H1 (cell line): ENCODE data around the gene FOXN3. TPM values are rescaled to one million over a fixed set of nuclear protein-coding genes. Genes with fewer than 3 reads are reported as not detected.

Experiments used
- CTCF ChIA-PET: fragments of 300-600 bp; sonication (Branson Sonifier 250); formaldehyde crosslinking; loops from one replicate; lab custom pipeline; 2021; ENCODE audit not compliant: partially characterized antibody; lab: Charles Lee
- POLR2A ChIA-PET: fragments of 300-600 bp; sonication (Branson Sonifier 250); formaldehyde crosslinking; loops from one replicate; lab custom pipeline; 2021; ENCODE audit warnings: inconsistent platforms; ENCODE audit not compliant: partially characterized antibody; lab: Charles Lee
- DNase-seq, 2 experiments: peaks; one replicate each; pipeline versions ENCODE4 v3.0.0 to v3.0.0-alpha.2; 2010 to 2022; ENCODE audit warnings: low spot score in 2 of 2, low read depth in 1 of 2, mixed read lengths in 1 of 2
- FAIRE-seq: peaks from 2 replicates; lab custom pipeline; 2011; peaks lifted over from hg19 to GRCh38; lab: Jason Lieb, UNC
- H2AFZ ChIP-seq: 2 replicates; pipeline ENCODE4 v1.8.1; 2012; ENCODE audit warnings: low read length, inconsistent platforms
- H2AK5ac ChIP-seq: 2 replicates; pipeline ENCODE4 v1.6.1; 2013; ENCODE audit warnings: low read depth, low read length
- H2BK120ac ChIP-seq: replicated peaks from 2 replicates; pipeline ENCODE3; 2013; ENCODE audit warnings: low read depth, low read length, inconsistent platforms
- H2BK12ac ChIP-seq: 2 replicates; pipeline ENCODE4 v1.6.1; 2013; ENCODE audit warnings: low read depth, low read length
- H2BK15ac ChIP-seq: 2 replicates; pipeline ENCODE4 v1.6.1; 2013; ENCODE audit warnings: low read length
- H2BK20ac ChIP-seq: 2 replicates; pipeline ENCODE4 v1.6.1; 2013; ENCODE audit warnings: low read length
- H2BK5ac ChIP-seq: 2 replicates; pipeline ENCODE4 v1.6.1; 2013; ENCODE audit warnings: low read depth, low read length
- H3K14ac ChIP-seq: 2 replicates; pipeline ENCODE4 v1.6.1; 2013; ENCODE audit warnings: inconsistent platforms; ENCODE audit not compliant: insufficient read length
- H3K18ac ChIP-seq: 2 replicates; pipeline ENCODE4 v1.6.1; 2013; ENCODE audit warnings: low read length; ENCODE audit errors: extremely low read depth
- H3K23ac ChIP-seq: 2 replicates; pipeline ENCODE4 v1.6.1; 2013; ENCODE audit warnings: inconsistent platforms; ENCODE audit not compliant: insufficient read length
- H3K23me2 ChIP-seq: 2 replicates; pipeline ENCODE4 v1.6.1; 2013; ENCODE audit warnings: low read depth, low read length
- H3K27ac ChIP-seq: 2 replicates; pipeline ENCODE4 v1.6.1; 2011; ENCODE audit warnings: low read depth, low read length, inconsistent platforms
- H3K27me3 ChIP-seq, 4 experiments: replicated peaks in 1 of 4; 1 replicate in 1 of 4; 2 replicates in 3 of 4; pipeline versions ENCODE4 v1.6.1 to v1.8.1; 2011 to 2013; ENCODE audit warnings: low read length in 3 of 4, mild to moderate bottlenecking in 3 of 4, inconsistent platforms in 2 of 4, mixed read lengths in 2 of 4, moderate library complexity in 1 of 4; ENCODE audit not compliant: control insufficient read depth in 3 of 4, insufficient read depth in 3 of 4; ENCODE audit errors: extremely low read depth in 1 of 4
- H3K36me3 ChIP-seq, 4 experiments: 2 replicates each; pipeline versions ENCODE4 v1.6.1 to v1.8.1; 2011 to 2013; ENCODE audit warnings: mild to moderate bottlenecking in 4 of 4, low read length in 3 of 4, moderate library complexity in 2 of 4, control low read depth in 1 of 4, inconsistent platforms in 1 of 4; ENCODE audit not compliant: insufficient read depth in 4 of 4, control insufficient read depth in 2 of 4
- H3K4ac ChIP-seq: replicated peaks from 2 replicates; pipeline ENCODE3; 2013; ENCODE audit warnings: low read length, low read depth, mixed read lengths, inconsistent platforms; ENCODE audit not compliant: insufficient read length
- H3K4me1 ChIP-seq, 4 experiments: replicated peaks in 1 of 4; 1 replicate in 1 of 4; 2 replicates in 3 of 4; pipeline versions ENCODE4 v1.6.1 to v1.8.1; 2011 to 2013; ENCODE audit warnings: low read length in 3 of 4, inconsistent platforms in 2 of 4, mixed read lengths in 1 of 4; ENCODE audit not compliant: insufficient read depth in 4 of 4, control insufficient read depth in 3 of 4
- H3K4me2 ChIP-seq, 2 experiments: 2 replicates each; pipeline versions ENCODE4 v1.6.1 to v1.8.1; 2011 to 2013; ENCODE audit warnings: low read depth in 2 of 2, low read length in 2 of 2, control low read depth in 1 of 2, inconsistent platforms in 1 of 2, mild to moderate bottlenecking in 1 of 2; ENCODE audit not compliant: insufficient read depth in 1 of 2
- H3K4me3 ChIP-seq, 4 experiments: fragments of 200-600, 300-600 bp in 1 of 4; sonication (generic), shearing (Covaris generic), sonication (Bioruptor Twin) in 1 of 4; 2 replicates each; pipeline versions ENCODE4 v1.5.1 to v1.8.1; 2011 to 2016; ENCODE audit warnings: low read length in 4 of 4, low read depth in 3 of 4, control low read depth in 2 of 4, inconsistent platforms in 2 of 4, mild to moderate bottlenecking in 2 of 4, mixed read lengths in 1 of 4, moderate library complexity in 1 of 4; ENCODE audit not compliant: insufficient read depth in 2 of 4; ENCODE audit errors: extremely low read depth in 1 of 4
- H3K56ac ChIP-seq: replicated peaks from 2 replicates; pipeline ENCODE3; 2013; ENCODE audit warnings: low read depth, mild to moderate bottlenecking, mixed read lengths, low read length, inconsistent platforms; ENCODE audit not compliant: insufficient read length
- H3K79me1 ChIP-seq: 2 replicates; pipeline ENCODE4 v1.6.1; 2013; ENCODE audit warnings: low read depth, low read length, control low read depth
- H3K79me2 ChIP-seq, 2 experiments: 2 replicates each; pipeline versions ENCODE4 v1.6.1 to v1.8.1; 2012 to 2013; ENCODE audit warnings: low read length in 2 of 2, mild to moderate bottlenecking in 2 of 2, inconsistent platforms in 1 of 2; ENCODE audit not compliant: insufficient read depth in 2 of 2, control insufficient read depth in 1 of 2
- H3K9ac ChIP-seq, 4 experiments: replicated peaks in 1 of 4; 1 replicate in 1 of 4; 2 replicates in 3 of 4; pipeline versions ENCODE4 v1.6.1 to v1.8.1; 2011 to 2013; ENCODE audit warnings: low read depth in 3 of 4, low read length in 3 of 4, control low read depth in 2 of 4, mild to moderate bottlenecking in 2 of 4, moderate library complexity in 2 of 4, inconsistent platforms in 1 of 4; ENCODE audit errors: extremely low read depth in 1 of 4
- H3K9me3 ChIP-seq, 2 experiments: 2 replicates each; pipeline versions ENCODE4 v1.6.1 to v1.8.1; 2012 to 2013; ENCODE audit warnings: mild to moderate bottlenecking in 2 of 2, moderate library complexity in 2 of 2, control low read depth in 1 of 2, inconsistent platforms in 1 of 2, low read depth in 1 of 2, low read length in 1 of 2, mixed read lengths in 1 of 2; ENCODE audit not compliant: insufficient read depth in 2 of 2
- H4K20me1 ChIP-seq, 2 experiments: replicated peaks in 1 of 2; 2 replicates each; pipeline versions ENCODE3 to v1.8.1; 2011 to 2013; ENCODE audit warnings: inconsistent platforms in 2 of 2, low read length in 2 of 2, mild to moderate bottlenecking in 1 of 2; ENCODE audit not compliant: insufficient read depth in 2 of 2, control insufficient read depth in 1 of 2
- H4K5ac ChIP-seq: 2 replicates; pipeline ENCODE4 v1.6.1; 2013; ENCODE audit warnings: low read length, low read depth, mixed read lengths, inconsistent platforms; ENCODE audit not compliant: insufficient read length
- H4K8ac ChIP-seq: 2 replicates; pipeline ENCODE4 v1.8.0; 2013; ENCODE audit warnings: mild to moderate bottlenecking, moderate library complexity, low read length, inconsistent platforms; ENCODE audit not compliant: insufficient read depth; ENCODE audit errors: extremely low read depth
- H4K91ac ChIP-seq: replicated peaks from 2 replicates; pipeline ENCODE3; 2013; ENCODE audit warnings: low read length, mixed read lengths, inconsistent platforms; ENCODE audit not compliant: insufficient read length
- CHD2 ChIP-seq: IDR thresholded peaks from 2 replicates; pipeline ENCODE4 v1.6.1; 2012; ENCODE audit warnings: low read length, improper control_type of control experiment
- EGR1 ChIP-seq: IDR thresholded peaks from 2 replicates; pipeline ENCODE4 v1.6.1; 2011; ENCODE audit warnings: low read depth, low read length, borderline replicate concordance
- GABPA ChIP-seq: IDR thresholded peaks from 2 replicates; pipeline ENCODE4 v1.6.1; 2011; ENCODE audit warnings: mild to moderate bottlenecking, low read length, moderate library complexity, borderline replicate concordance; ENCODE audit not compliant: insufficient read depth
- HDAC2 ChIP-seq, 2 experiments: fragments of 300-600 bp in 1 of 2; sonication (generic) in 1 of 2; IDR thresholded peaks; 2 replicates each; pipeline ENCODE4 v1.6.1; 2011 to 2012; ENCODE audit warnings: low read depth in 2 of 2, low read length in 2 of 2, mild to moderate bottlenecking in 2 of 2, moderate library complexity in 2 of 2, borderline replicate concordance in 1 of 2, inconsistent platforms in 1 of 2
- KDM4A ChIP-seq: IDR thresholded peaks from one replicate; pipeline ENCODE4 v1.7.1; 2012; ENCODE audit warnings: low read depth, mild to moderate bottlenecking, moderate library complexity, low read length, inconsistent platforms; ENCODE audit not compliant: severe bottlenecking
- MAX ChIP-seq: IDR thresholded peaks from 2 replicates; pipeline ENCODE4 v1.6.1; 2012; ENCODE audit warnings: inconsistent platforms
- NANOG ChIP-seq: IDR thresholded peaks from 2 replicates; pipeline ENCODE4 v1.6.1; 2011; ENCODE audit warnings: low read length, low read depth, mild to moderate bottlenecking, inconsistent platforms; ENCODE audit not compliant: insufficient read depth, poor library complexity, severe bottlenecking
- POLR2AphosphoS5 ChIP-seq: IDR thresholded peaks from 2 replicates; pipeline ENCODE4 v1.6.1; 2011; ENCODE audit warnings: low read depth, low read length
- POU5F1 ChIP-seq: IDR thresholded peaks from 2 replicates; pipeline ENCODE4 v1.6.1; 2011; ENCODE audit warnings: low read depth, mild to moderate bottlenecking, low read length, moderate library complexity
- RXRA ChIP-seq: IDR thresholded peaks from 2 replicates; pipeline ENCODE4 v1.6.1; 2011; ENCODE audit warnings: low read depth, mild to moderate bottlenecking, low read length, moderate library complexity; ENCODE audit not compliant: insufficient read depth
- SIN3A ChIP-seq, 2 experiments: IDR thresholded peaks in 1 of 2; conservative IDR thresholded peaks in 1 of 2; 2 replicates each; pipeline ENCODE4 v1.6.1; 2011 to 2012; ENCODE audit warnings: low read length in 2 of 2, improper control_type of control experiment in 1 of 2, low read depth in 1 of 2, mild to moderate bottlenecking in 1 of 2
- SP1 ChIP-seq: IDR thresholded peaks from 2 replicates; pipeline ENCODE4 v1.6.1; 2011; ENCODE audit warnings: low read depth, low read length
- SP4 ChIP-seq: IDR thresholded peaks from 2 replicates; pipeline ENCODE4 v1.6.1; 2012; ENCODE audit warnings: low read length, inconsistent platforms
- TBP ChIP-seq: IDR thresholded peaks from 2 replicates; pipeline ENCODE4 v1.6.1; 2011; ENCODE audit warnings: low read depth, low read length, improper control_type of control experiment
- WGBS, 2 experiments: shearing (Covaris generic) in 1 of 2; methylation state at CpG; one replicate each; pipeline versions ENCODE4 v1.1.6 to v1.1.7; 2013 to 2015; ENCODE audit warnings: low lambda C conversion rate in 2 of 2, mixed read lengths in 2 of 2, inconsistent platforms in 1 of 2, low coverage in 1 of 2, missing lambda C conversion rate in 1 of 2; ENCODE audit not compliant: insufficient replicate concordance in 2 of 2, insufficient coverage in 1 of 2, insufficient read length in 1 of 2; ENCODE audit errors: extremely low coverage in 1 of 2, missing lambda C conversion rate in 1 of 2; 5-methylcytosine and 5-hydroxymethylcytosine counted together
- polyA plus RNA-seq, 7 experiments: library from polyadenylated mRNA; depleted of rRNA in 3 of 7; stranded (reverse) in 5 of 7; unstranded in 2 of 7; fragments of >200 nt in 5 of 7; fragments of 200-250 nt in 2 of 7; gene quantifications; 1 replicate in 5 of 7; 2 replicates in 1 of 7; 4 replicates in 1 of 7; pipeline versions ENCODE4 v1.2.1 to v1.2.3, GENCODE V29; 2011 to 2013; ENCODE audit warnings: missing spikeins in 2 of 7, mixed read lengths in 2 of 7
- total RNA-seq: library from RNA; stranded (reverse); fragmentation: NEBNext Ultra II Directional; extraction: Animal tissue kit (Norgen Biotek cat#: 25700); gene quantifications from 2 replicates; pipeline ENCODE4 v1.2.1, GENCODE V29; 2021

FOXN3 gene
- total and polyA plus RNA-seq, 2 of the 8 experiments (the other 6 are each of a cell fraction or from before 2014, with no cell fraction given), result 52.6 to 178 TPM

DNA sequence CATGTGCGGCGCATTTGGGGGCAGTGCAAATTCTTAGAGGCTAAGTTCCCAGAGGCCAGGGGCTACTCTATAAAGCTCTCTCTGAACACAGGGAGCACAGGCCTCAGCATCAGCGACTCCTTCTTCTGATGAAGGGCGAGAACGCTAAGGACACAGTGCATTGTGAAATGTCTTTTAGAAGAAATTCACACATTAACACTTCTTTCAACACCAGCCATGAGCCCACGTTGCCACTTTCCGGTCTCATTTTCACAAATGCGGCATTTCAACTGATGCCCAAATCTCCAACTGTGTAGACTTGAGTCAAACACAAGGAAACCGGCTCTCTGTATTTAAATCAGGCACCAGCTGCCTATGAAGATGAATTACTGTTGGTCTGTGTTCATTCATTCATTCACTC is 162.0 kb downstream of the FOXN3 start:
- H4K8ac ChIP-seq, result no peak overlapping the region
- H3K23me2 ChIP-seq, result no peaks in the 10 kb centered on the region
- H3K9ac ChIP-seq, result no peak overlapping the region
- no peak overlapping the region for H2BK120ac ChIP-seq
- DNase-seq (no peak), FAIRE-seq (no peak)
- H3K14ac ChIP-seq, result no peak overlapping the region
- no peak overlapping the region for H2BK20ac ChIP-seq
- H3K4me2 ChIP-seq, result no peak overlapping the region
- no peak overlapping the region for H3K27ac ChIP-seq
- WGBS, 2 experiments, result 89% methylated on average over 9 of the region's 9 CpGs; no CpG with 5 or more reads in 1 of the 2 experiments
- peaks cover 0 to 9% (median 3%) of the 10 kb centered on the region in 4 experiments; a peak in 5 of 8 replicates for H3K36me3 ChIP-seq
- no peak overlapping the region for H2AFZ ChIP-seq
- peaks cover 14% of the 10 kb centered on the region; the same call in 1 of the 2 replicates for H3K79me1 ChIP-seq
- H2BK15ac ChIP-seq, result no peak overlapping the region
- no peak overlapping the region for H4K5ac ChIP-seq
- H2AK5ac ChIP-seq, result no peak overlapping the region
- no peak overlapping the region for H3K56ac ChIP-seq
- POLR2A ChIA-PET, result interaction anchor here (1.6 kb wide), 1 partner anchor 9 kb away, joined by 4 read pairs; no protein-coding TSS in a partner anchor
- no peak overlapping the region for H2BK12ac ChIP-seq
- H3K4me1 ChIP-seq, result peaks cover 0 to 8% (median 3%) of the 10 kb centered on the region in 4 experiments; a peak in 3 of 7 replicates
- peaks cover 6 to 92% of the 10 kb centered on the region in 2 experiments for H3K79me2 ChIP-seq
- no peaks in the 10 kb centered on the region for H3K27me3 ChIP-seq
- H4K20me1 ChIP-seq, result peaks cover 6 to 10% of the 10 kb centered on the region in 2 experiments
- H3K4me3 ChIP-seq, result no peak overlapping the region
- no peaks in the 10 kb centered on the region for H3K9me3 ChIP-seq
- CTCF ChIA-PET, result interaction anchor here (0.8 kb wide), 1 partner anchor 10 kb away, joined by 3 read pairs; no protein-coding TSS in a partner anchor
- no peak overlapping the region for H2BK5ac ChIP-seq
- H3K4ac ChIP-seq, result no peak overlapping the region
- H3K23ac ChIP-seq, result no peak overlapping the region
- H4K91ac ChIP-seq, result no peak overlapping the region
- H3K18ac ChIP-seq, result no peak overlapping the region
- TF ChIP-seq SIN3A (conservative IDR thresholded peaks at IDR 0.05 in 1 of 2, IDR thresholded peaks at IDR 0.05 in 1 of 2; ENCODE audit: low read depth in 1 of 2, low read length in 2 of 2), result no peak
- no peak for TF ChIP-seq EGR1
- no peak for TF ChIP-seq KDM4A
- no peak for TF ChIP-seq SP1
- TF ChIP-seq POU5F1, result no peak
- no peak for TF ChIP-seq RXRA
- no peak for TF ChIP-seq MAX
- TF ChIP-seq NANOG, result no peak
- TF ChIP-seq SP4, result no peak
- no peak for TF ChIP-seq TBP
- TF ChIP-seq POLR2AphosphoS5, result no peak
- TF ChIP-seq GABPA, result no peak
- no peak for TF ChIP-seq CHD2
- no peak for TF ChIP-seq HDAC2 (IDR thresholded peaks at IDR 0.05; ENCODE audit: borderline replicate concordance in 1 of 2, low read depth in 2 of 2, low read length in 2 of 2)
